HepG2 (cell line): ENCODE results near the gene HDAC10.

Experiments
- IRF2 ChIP-seq: IDR thresholded peaks from 2 replicates; pipeline ENCODE4 v1.6.1; 2018; ENCODE audit warnings: missing genetic modification reagents, missing compliant biosample characterization
- LRRFIP1 ChIP-seq: sonication (generic); formaldehyde crosslinking; conservative IDR thresholded peaks from 2 replicates; pipeline ENCODE4 v1.4.0; 2020; ENCODE audit warnings: missing genetic modification reagents
- NFKBIZ ChIP-seq: IDR thresholded peaks from 2 replicates; pipeline ENCODE4 v1.6.1; 2018; ENCODE audit warnings: missing genetic modification reagents, missing compliant biosample characterization
- RBM22 ChIP-seq: fragments of 200-400 bp; formaldehyde crosslinking; optimal IDR thresholded peaks from 2 replicates; pipeline ENCODE3; 2017; ENCODE audit warnings: mild to moderate bottlenecking, low read length, moderate library complexity
- ZNF329 ChIP-seq: sonication (generic); formaldehyde crosslinking; IDR thresholded peaks from 2 replicates; pipeline ENCODE4 v1.9.0; 2021; ENCODE audit warnings: low read depth, mild to moderate bottlenecking, missing genetic modification reagents
- ZNF331 ChIP-seq: sonication (generic); formaldehyde crosslinking; IDR thresholded peaks from 2 replicates; pipeline ENCODE4 v1.4.0; 2020; ENCODE audit warnings: missing genetic modification reagents
- ZNF713 ChIP-seq: sonication (generic); formaldehyde crosslinking; IDR thresholded peaks from 2 replicates; pipeline ENCODE4 v1.4.0; 2020; ENCODE audit warnings: mild to moderate bottlenecking, missing genetic modification reagents
- ZSCAN29 ChIP-seq: sonication (generic); formaldehyde crosslinking; conservative IDR thresholded peaks from 2 replicates; pipeline ENCODE4 v1.4.0; 2020; ENCODE audit warnings: mild to moderate bottlenecking, missing genetic modification reagents
- TF ChIP-seq, protein P1 (sequence below): sonication (generic); formaldehyde crosslinking; IDR thresholded peaks from 2 replicates; pipeline ENCODE4 v1.5.0; 2020; ENCODE audit warnings: mild to moderate bottlenecking, missing genetic modification reagents, moderate library complexity

DNA sequence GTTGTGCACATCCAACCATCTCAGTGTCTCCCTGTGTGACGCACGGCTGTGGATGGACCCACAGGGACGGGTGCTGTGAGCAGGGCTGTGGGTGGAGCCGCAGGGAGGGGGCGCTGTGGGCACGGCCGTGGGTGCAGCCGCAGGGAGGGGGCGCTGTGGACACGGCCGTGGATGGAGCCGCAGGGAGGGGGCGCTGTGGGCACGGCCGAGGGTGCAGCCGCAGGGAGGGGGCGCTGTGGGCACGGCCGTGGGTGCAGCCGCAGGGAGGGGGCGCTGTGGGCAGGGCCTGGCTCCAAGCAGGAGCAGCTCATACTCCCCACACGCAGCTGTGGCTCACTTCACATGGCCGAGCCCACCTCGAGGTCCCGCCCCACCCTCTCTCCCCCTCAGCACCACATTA is 25.1 kb upstream of the HDAC10 start:
- TF ChIP-seq ZSCAN29 (CRISPR knock-in tag) (no peak), NFKBIZ (CRISPR knock-in tag) (no peak), RBM22 (no peak), ZNF331 (CRISPR knock-in tag) (no peak), LRRFIP1 (CRISPR knock-in tag) (no peak), IRF2 (CRISPR knock-in tag) (no peak), ZNF713 (no peak), ZNF329 (CRISPR knock-in tag) (no peak)
- TF ChIP-seq, protein P1, sequence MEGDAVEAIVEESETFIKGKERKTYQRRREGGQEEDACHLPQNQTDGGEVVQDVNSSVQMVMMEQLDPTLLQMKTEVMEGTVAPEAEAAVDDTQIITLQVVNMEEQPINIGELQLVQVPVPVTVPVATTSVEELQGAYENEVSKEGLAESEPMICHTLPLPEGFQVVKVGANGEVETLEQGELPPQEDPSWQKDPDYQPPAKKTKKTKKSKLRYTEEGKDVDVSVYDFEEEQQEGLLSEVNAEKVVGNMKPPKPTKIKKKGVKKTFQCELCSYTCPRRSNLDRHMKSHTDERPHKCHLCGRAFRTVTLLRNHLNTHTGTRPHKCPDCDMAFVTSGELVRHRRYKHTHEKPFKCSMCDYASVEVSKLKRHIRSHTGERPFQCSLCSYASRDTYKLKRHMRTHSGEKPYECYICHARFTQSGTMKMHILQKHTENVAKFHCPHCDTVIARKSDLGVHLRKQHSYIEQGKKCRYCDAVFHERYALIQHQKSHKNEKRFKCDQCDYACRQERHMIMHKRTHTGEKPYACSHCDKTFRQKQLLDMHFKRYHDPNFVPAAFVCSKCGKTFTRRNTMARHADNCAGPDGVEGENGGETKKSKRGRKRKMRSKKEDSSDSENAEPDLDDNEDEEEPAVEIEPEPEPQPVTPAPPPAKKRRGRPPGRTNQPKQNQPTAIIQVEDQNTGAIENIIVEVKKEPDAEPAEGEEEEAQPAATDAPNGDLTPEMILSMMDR (CRISPR knock-in tag), result peak; percentile 75
